ENCODE data around the gene CDKN2B.

- TF ChIP-seq POLR2A (IDR thresholded peaks at IDR 0.05; ENCODE audit: low read depth, low read length) (no peak), POLR2AphosphoS5 (IDR thresholded peaks at IDR 0.05; ENCODE audit: insufficient read depth, low read depth, low read length) (no peak), CTCF (IDR thresholded peaks at IDR 0.05; ENCODE audit: extremely low read depth in 1 of 2, insufficient read depth in 1 of 2, low read depth in 1 of 2, low read length in 2 of 2) (no peak), FOS (IDR thresholded peaks at IDR 0.05; ENCODE audit: borderline replicate concordance, insufficient read depth, low read length) (no peak), MYC (IDR thresholded peaks at IDR 0.05; ENCODE audit: low read depth, low read length) (no peak), EZH2 (IDR thresholded peaks at IDR 0.05; ENCODE audit: borderline replicate concordance, low read depth, low read length, severe bottlenecking) (no peak), JUN (IDR thresholded peaks at IDR 0.05; ENCODE audit: borderline replicate concordance, insufficient read depth, insufficient read length, low read depth) (no peak)
- TF ChIP-seq, protein P1, sequence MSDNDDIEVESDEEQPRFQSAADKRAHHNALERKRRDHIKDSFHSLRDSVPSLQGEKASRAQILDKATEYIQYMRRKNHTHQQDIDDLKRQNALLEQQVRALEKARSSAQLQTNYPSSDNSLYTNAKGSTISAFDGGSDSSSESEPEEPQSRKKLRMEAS (IDR thresholded peaks at IDR 0.05; ENCODE audit: insufficient read depth, insufficient read length) = no peak
Observed at GRCh38 chr9:21985964-21986667, 23.0 kb downstream of the CDKN2B start.

Measured in endothelial cell of umbilical vein (primary cell).